HL-60 (cell line): ENCODE results near the gene CBX5.

ENCODE experiments used
- CTCF ChIP-seq: IDR thresholded peaks from one replicate; pipeline ENCODE4 v1.5.1; 2011; ENCODE audit warnings: low read length, control low read depth, inconsistent platforms; ENCODE audit not compliant: insufficient read depth
- POLR2AphosphoS5 ChIP-seq: IDR thresholded peaks from 2 replicates; pipeline ENCODE4 v1.6.1; 2012; ENCODE audit warnings: low read depth
- TF ChIP-seq, protein P1 (sequence below): IDR thresholded peaks from 2 replicates; pipeline ENCODE4 v1.6.1; 2012; ENCODE audit warnings: low read depth; ENCODE audit not compliant: insufficient replicate concordance

DNA sequence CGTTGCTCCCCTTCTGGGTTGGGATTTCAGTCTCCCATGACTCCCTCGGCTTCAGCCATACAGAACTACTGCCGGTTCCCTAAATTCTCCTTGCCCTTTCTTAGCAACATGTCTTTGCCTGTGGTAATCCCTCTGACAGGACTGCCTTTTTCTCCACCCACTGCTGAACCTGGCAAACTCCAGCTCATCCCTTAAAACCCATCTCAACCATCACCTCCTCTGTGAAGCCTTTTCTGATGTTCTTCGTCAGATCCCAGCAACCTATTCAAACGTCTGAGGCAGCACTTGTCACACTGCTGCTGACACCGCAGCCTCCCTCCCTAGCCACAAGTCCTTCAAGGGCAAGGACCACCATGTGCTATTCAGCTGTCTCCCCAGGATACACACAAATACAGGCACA, 80.9 kb downstream of the CBX5 start:
- TF ChIP-seq CTCF, result no peak
- no peak for TF ChIP-seq POLR2AphosphoS5
- TF ChIP-seq, protein P1, sequence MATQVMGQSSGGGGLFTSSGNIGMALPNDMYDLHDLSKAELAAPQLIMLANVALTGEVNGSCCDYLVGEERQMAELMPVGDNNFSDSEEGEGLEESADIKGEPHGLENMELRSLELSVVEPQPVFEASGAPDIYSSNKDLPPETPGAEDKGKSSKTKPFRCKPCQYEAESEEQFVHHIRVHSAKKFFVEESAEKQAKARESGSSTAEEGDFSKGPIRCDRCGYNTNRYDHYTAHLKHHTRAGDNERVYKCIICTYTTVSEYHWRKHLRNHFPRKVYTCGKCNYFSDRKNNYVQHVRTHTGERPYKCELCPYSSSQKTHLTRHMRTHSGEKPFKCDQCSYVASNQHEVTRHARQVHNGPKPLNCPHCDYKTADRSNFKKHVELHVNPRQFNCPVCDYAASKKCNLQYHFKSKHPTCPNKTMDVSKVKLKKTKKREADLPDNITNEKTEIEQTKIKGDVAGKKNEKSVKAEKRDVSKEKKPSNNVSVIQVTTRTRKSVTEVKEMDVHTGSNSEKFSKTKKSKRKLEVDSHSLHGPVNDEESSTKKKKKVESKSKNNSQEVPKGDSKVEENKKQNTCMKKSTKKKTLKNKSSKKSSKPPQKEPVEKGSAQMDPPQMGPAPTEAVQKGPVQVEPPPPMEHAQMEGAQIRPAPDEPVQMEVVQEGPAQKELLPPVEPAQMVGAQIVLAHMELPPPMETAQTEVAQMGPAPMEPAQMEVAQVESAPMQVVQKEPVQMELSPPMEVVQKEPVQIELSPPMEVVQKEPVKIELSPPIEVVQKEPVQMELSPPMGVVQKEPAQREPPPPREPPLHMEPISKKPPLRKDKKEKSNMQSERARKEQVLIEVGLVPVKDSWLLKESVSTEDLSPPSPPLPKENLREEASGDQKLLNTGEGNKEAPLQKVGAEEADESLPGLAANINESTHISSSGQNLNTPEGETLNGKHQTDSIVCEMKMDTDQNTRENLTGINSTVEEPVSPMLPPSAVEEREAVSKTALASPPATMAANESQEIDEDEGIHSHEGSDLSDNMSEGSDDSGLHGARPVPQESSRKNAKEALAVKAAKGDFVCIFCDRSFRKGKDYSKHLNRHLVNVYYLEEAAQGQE, result no peak
